Bronchial epithelial cell (primary cell): ENCODE results near the gene MAP1B. TPM values are rescaled to one million over a fixed set of nuclear protein-coding genes. Genes with fewer than 3 reads are reported as not detected.

Experiments used
- DNase-seq: peaks from one replicate; pipeline ENCODE4 v3.0.0-alpha.2; 2010; ENCODE audit warnings: low read depth
- FAIRE-seq: peaks from 2 replicates; lab custom pipeline; 2011; peaks lifted over from hg19 to GRCh38; lab: Jason Lieb, UNC
- H3K27me3 ChIP-seq: 2 replicates; pipeline ENCODE4 v1.5.1; 2011; ENCODE audit warnings: low read length; ENCODE audit not compliant: control insufficient read depth, insufficient read depth
- H3K36me3 ChIP-seq: 2 replicates; pipeline ENCODE4 v1.5.1; 2011; ENCODE audit warnings: low read length; ENCODE audit not compliant: control insufficient read depth, insufficient read depth
- H3K4me3 ChIP-seq: 2 replicates; pipeline ENCODE4 v1.5.1; 2011; ENCODE audit warnings: mild to moderate bottlenecking, low read depth, low read length, control low read depth
- total RNA-seq: library from RNA; depleted of rRNA; stranded (reverse); fragments of >200 nt; gene quantifications from 2 replicates; pipeline ENCODE4 v1.2.1, GENCODE V29; 2014
- TF ChIP-seq, protein P1 (sequence below): IDR thresholded peaks from 2 replicates; pipeline ENCODE4 v1.5.1; 2011; ENCODE audit warnings: mild to moderate bottlenecking, moderate library complexity, low read length, control low read depth, inconsistent platforms; ENCODE audit not compliant: insufficient read depth, severe bottlenecking

The MAP1B gene
- total RNA-seq, 1 donor from 2014 or later = 5.8 TPM

DNA sequence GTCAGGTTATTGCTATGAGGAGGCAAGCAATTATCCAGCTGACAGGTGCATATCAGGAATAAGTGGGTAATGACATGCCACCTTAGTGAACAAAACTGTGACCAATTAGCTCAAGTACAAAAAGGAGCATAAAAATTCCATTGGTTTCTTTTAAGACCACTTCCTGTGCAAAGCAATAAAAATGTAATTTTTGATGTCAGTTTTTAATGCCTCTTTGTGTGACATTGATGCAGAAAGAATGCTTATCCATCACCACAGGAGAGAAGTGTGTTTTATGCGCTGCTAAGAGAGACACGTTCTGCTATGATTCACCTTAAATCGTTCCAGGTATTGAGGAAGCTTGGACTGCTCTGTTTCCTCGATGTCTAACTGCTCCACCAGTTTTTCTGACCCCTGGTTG is 116.1 kb downstream of the MAP1B start:
- Histone ChIP-seq H3K4me3 (no peak overlapping the region), H3K36me3 (peaks cover 15% of the 10 kb centered on the region), H3K27me3 (no peaks in the 10 kb centered on the region)
- FAIRE-seq (no peak), DNase-seq (no peak)
- TF ChIP-seq, protein P1, sequence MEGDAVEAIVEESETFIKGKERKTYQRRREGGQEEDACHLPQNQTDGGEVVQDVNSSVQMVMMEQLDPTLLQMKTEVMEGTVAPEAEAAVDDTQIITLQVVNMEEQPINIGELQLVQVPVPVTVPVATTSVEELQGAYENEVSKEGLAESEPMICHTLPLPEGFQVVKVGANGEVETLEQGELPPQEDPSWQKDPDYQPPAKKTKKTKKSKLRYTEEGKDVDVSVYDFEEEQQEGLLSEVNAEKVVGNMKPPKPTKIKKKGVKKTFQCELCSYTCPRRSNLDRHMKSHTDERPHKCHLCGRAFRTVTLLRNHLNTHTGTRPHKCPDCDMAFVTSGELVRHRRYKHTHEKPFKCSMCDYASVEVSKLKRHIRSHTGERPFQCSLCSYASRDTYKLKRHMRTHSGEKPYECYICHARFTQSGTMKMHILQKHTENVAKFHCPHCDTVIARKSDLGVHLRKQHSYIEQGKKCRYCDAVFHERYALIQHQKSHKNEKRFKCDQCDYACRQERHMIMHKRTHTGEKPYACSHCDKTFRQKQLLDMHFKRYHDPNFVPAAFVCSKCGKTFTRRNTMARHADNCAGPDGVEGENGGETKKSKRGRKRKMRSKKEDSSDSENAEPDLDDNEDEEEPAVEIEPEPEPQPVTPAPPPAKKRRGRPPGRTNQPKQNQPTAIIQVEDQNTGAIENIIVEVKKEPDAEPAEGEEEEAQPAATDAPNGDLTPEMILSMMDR = no peak

DNA sequence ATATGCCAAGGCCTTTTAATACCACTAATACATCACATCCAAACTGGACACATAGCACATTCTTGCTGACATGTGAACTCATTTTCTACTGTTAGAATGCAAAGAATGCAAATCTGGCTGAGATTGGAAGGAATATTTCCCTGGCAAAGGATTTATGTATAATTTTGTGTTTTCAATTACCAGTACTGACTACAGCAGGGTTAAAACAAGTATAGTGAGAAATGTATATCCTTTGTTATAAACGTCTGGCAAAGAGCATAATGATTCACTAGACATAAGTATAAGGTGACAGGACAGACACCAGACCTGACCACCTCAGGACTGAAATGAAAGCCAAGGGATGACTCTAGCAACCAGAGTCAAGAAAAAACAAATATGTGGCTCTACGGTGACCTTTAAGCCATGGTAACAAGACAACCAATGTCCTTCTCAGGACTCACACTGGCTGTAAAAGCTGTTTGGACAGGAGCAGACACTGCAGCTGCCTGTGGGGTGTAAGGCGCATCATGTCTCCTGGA is 117.7 kb downstream of the MAP1B start:
- Histone ChIP-seq H3K4me3 (no peak overlapping the region), H3K27me3 (no peaks in the 10 kb centered on the region), H3K36me3 (peaks cover 15% of the 10 kb centered on the region)
- no peak for FAIRE-seq
- no peak for DNase-seq
- TF ChIP-seq, protein P1 = no peak

DNA sequence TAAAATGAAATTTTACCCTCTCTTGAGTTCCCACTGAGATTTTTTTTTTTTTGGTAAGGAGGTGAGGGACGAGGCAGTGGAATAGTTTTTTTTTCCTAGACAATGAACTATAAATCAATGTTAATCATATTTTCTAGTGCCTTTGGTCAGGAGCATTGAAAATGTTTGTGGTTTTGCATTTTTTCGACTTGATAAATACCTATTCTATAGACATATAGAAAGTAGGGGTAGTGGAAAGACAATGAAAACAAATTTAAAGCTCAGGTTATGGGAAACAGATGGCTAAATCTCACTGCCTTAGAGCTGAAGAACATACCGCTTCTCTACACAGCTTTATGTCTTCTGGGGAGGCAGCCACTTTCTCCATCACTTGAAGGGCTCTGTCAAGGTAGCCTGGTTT is 118.5 kb downstream of the MAP1B start:
- peaks cover 12% of the 10 kb centered on the region for H3K36me3 ChIP-seq
- TF ChIP-seq, protein P1 = no peak
- H3K27me3 ChIP-seq = no peaks in the 10 kb centered on the region
- DNase-seq (no peak), FAIRE-seq (no peak)
- H3K4me3 ChIP-seq = no peak overlapping the region

DNA sequence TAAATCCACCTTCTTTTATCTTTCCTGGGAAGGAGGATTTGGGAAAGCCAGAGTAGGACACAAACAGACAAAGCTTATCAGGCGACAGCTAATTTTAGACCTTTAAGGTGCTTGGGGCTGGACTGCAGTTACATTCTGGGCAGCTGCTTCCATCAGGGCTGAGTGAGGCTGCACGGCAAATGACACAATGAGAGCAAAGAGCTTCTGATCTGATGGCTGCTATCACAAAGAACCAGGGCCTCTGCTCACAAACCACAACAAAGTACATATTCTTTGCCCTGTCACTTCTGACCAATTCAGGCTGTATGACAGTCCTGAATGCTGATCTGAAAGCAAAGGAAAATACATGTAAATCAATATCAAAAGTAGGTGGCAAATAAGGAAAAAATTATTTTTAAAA is 119.7 kb downstream of the MAP1B start:
- DNase-seq = no peak
- H3K27me3 ChIP-seq = no peaks in the 10 kb centered on the region
- H3K4me3 ChIP-seq = no peak overlapping the region
- TF ChIP-seq, protein P1 = no peak
- peaks cover 11% of the 10 kb centered on the region for H3K36me3 ChIP-seq
- FAIRE-seq = no peak

DNA sequence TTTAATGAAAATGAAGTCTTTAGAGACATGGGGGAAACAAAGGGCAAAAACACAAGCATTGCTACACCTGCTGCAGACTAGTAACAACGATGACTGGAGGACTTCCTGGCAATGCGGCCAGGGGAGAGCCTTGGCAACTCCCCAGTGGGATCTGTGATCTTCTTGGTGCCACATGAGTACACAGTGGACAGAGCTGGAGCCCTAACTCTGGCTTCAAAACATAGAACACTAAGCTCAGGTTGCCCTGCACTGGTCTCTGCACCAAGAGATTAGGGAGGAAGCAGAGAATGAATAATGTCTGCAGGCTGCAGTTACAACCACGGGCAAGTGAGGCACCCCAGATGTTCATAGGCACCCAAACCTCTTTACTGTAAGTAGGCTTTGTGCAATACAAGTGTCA is 121.7 kb downstream of the MAP1B start:
- Histone ChIP-seq H3K36me3 (peaks cover 8% of the 10 kb centered on the region), H3K27me3 (no peaks in the 10 kb centered on the region), H3K4me3 (no peak overlapping the region)
- FAIRE-seq (no peak), DNase-seq (no peak)
- TF ChIP-seq, protein P1 = no peak
